NCI-H2227 (cell line): ENCODE results near the gene NIPAL1.

ENCODE experiments used
- DNase-seq: peaks from one replicate; lab custom pipeline; 2025; ENCODE audit not compliant: unreplicated experiment; lab: John Stamatoyannopoulos, UW

NIPAL1 gene

DNA sequence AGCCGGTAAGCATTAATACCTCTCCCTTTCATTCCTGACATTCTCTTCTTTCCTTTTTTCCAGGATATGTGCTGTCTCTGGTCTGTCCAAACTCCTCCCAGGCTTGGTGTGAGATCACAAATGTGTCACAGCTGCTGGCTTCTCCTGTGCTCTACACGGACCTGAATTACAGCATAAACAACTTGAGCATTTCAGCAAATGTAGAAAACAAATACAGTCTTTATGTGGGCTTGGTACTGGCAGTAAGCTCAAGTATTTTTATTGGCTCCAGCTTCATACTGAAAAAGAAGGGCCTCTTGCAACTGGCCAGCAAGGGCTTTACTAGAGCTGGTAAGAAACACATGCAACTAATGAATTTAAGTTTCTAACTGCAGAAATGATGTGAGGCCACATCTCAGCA, 8.4 kb downstream of the NIPAL1 start:
- no peak for DNase-seq

DNA sequence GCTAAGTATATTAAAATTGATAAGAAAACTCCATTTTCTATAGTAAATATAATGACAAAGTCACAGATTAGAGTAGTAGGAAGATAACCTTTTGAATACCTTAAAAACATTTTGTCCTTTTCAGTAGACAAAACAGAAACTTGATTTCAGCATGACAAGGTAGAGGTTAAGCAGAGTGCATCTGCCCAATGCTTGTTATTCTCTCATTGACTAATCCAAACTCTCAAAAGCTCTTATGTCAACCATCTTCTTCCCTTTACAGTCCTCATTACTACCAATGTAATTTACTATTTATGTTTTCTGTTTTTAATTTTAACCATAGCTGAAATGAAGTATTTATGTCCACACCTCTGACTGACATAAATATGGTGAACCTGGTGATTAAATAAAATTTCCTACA, 11.1 kb downstream of the NIPAL1 start:
- DNase-seq, result no peak

DNA sequence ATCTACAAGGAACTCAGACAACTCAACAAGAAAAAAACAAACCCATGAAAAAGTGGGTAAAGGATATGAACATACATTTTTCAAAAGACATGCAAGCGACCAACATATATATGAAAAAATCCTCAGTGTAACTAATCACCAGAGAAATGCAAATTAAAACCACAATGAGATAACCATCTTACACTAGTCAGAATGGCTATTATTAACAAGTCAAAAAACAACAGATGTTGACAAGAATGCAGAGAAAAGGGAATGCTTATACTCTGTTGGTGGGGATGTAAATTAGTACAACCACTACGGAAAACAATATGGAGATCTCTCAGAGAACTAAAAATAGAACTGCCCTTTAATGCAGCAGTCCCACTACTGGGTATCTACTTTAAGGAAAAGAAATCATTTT, 12.1 kb downstream of the NIPAL1 start:
- no peak for DNase-seq

DNA sequence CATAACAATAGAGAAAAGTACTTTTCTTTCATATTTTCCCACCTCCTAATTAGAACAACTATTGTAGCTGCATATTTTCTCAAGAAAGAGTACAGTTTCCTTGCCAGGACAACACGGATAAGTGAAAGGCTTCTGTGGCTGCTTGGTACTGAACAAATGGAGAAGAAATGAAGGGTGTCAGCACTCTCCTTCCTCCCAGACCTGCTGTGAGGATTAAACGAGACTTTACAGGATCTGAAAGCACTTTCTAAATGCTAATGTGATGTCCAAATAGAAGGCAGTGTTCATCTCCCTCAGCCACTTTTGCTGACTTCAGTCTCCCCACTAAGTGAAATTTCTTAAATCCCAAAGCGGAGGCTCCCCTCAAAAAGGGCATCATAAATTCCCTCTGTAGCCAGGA, 13.9 kb downstream of the NIPAL1 start:
- no peak for DNase-seq

DNA sequence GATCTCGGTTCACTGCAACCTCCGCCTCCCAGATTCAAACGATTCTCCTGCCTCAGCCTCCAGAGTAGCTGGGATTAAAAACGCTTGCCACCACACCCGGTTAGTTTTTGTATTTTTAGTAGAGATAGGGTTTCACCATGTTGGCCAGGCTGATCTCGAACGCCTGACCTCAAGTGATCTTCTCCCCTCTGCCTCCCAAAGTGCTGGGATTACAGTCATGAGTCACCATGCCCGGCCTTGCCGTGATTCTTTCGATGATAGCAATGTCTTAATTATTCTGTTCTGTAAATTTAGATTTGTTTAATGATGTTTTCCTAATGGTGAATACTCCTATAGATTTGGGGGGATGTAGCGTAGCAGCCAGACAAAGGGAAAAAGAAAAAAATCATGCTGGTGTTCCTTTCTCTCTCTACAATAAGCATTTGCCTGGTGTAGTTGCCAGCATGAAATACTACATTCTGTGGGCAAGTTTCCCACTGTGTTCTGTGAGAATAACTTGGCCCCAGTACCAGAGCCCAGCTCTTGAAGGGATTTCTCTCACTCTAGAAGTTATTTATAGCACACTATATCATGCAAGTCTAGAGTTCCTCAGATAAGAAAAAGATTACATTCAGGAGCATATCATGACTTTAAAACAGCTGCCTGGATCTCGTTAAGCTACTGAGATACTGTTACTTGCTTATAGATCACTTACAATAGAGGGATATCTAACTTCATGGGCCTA, 15.4 kb downstream of the NIPAL1 start:
- DNase-seq, result no peak

DNA sequence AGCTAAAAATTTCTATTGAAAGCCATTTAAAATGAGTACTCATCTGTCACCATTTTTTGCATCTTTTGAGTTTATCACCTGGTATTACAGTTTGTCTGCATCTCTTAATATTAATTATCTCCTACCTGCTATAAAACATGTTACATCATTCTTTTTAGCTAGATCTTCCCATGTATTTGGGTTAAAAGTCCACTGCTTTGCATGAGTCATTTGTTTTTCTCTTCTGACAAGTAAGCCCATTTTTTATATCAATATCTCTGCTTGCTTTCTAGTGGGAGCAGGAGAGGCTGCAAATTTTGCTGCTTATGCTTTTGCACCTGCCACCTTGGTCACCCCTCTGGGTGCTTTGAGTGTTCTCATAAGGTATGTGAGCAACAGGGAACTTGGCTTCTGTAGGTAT, 16.1 kb downstream of the NIPAL1 start:
- no peak for DNase-seq

DNA sequence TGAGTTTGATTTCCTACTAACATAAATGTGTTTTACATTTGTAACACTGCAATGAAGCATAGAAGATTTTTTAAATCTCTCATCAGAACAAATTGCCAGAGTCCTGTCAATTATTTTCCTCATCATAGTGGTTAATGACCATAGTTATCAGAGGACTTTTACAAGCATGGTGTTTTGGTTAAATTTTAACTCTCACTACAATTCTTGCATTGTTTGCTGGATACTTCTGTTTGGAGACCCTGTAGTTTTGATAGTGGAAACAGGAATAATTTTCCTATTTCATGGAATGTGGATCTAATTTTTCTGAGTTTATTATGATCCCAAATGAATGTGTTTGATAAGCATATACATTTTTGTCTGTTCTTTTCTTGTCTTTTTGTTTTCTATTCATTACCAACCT, 16.8 kb downstream of the NIPAL1 start:
- no peak for DNase-seq

DNA sequence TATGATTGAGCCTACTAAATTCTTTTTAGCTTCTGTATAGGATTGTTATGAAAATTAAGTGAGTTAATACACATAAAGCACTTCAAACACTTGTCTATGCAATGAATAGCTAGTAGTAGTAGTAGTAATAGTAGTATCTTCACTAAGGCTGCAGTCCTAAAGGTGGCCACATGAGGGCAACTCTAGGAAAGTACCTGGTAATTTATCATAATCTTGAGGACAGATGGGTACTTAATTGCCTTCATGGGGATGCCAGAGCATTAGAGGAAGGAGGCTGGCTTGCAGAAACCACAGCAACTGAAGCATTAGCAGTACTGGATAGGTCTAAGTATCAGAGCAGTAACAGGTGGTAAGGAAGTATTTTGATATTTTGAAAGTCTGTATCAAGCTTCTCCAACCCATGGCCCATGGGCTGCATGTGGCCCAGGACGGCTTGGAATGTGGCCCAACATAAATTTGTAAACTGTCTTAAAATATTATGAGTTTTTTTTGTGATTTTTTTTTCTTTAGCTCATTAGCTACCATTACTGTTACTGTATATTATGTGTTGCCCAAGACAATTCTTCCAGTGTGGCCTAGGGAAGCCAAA, 17.3 kb downstream of the NIPAL1 start:
- DNase-seq, result peak; percentile 23

DNA sequence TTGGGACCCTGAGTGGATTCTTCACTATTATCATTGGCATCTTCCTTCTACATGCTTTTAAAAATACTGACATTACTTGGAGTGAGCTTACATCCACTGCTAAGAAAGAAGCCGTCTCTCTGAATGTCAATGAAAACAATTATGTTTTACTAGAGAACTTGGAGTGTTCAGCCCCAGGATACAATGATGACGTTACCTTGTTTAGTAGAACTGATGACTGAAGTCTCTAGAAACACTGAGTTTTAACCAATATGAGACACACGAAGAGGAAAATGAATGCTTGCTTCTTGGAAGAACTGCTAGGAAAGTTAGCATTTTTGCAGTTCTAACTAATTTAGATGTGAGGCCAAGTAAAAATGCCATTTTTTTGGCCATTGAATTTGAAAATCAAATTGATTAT, 19.4 kb downstream of the NIPAL1 start:
- DNase-seq, result no peak

DNA sequence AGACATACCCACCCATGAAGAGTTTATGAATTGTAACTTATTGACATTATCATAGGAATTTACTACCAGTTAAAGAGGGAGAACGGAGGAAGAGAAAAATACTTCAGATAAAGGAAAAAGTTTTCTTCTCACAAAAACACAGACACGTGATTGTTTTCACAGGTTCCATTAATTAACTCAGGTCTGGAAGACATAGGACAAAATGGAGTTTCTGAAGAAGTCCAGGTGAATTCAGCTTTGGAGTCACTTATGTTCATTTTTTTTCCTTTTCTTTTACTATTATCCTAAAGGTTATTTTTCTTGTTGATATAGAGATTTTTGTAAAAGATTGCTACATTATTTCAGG, 20.5 kb downstream of the NIPAL1 start:
- DNase-seq, result no peak

DNA sequence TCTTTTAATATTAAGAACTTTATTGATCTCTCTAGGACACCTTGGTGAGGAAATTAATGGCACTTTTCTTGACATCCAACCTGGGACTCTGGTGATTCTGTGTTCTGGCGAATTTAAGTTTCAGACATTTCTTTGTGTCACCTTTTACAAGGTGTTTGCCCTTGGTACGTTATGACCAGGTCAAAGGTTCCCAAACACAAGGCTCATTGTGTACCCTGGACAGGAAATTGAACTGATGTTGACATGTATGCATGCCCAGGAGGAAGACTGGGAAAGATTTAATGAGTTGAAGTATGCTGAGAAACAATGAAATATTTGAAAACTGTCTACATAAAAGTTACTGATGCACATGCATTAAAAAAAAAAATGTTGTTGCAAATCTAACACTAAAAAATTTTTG, 22.1 kb downstream of the NIPAL1 start:
- DNase-seq, result no peak

DNA sequence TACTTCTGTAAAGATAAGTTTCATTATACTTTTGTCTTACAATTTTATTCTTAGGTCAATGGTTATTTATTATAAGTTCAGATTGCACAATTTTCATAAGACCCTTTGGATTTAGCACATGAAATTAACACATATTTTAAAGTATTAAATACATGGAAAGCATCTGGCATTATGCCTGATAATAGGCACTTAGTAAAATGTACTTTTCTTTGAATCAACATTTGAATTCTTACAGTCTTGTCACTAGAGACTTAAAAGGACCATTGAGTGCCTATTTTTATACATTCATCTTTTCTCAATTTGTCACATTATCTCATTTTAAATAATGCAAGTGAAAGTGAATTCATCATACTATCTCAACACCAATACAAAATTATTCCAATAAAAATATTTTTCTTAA, 23.0 kb downstream of the NIPAL1 start:
- no peak for DNase-seq

DNA sequence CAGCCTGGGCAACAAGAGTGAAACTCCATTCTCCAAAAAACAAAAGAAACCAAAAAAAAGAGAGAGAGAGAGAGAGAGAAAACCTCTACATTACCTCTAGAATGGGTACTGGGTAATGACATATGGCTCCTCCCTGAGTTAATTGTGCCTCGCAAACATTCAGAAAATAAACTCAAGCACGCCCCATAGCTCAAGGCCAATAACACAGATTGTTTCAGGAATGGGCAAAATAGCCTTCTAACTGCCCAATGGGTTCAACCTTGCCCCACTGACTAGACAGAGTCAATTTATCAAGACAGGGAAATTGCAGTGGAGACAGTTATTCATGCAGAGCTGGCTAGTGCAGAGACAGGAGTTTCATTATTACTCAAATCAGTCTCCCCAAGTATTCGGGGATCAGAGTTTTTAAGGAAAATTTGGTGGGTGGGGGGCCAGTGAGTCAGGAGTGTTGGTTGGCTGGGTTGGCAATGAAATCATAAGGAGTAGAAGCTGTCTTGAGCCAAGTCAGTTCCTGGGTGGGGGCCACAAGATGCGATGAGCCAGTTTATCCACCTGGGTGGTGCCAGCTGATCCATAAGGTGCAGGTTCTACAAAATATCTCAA, 25.1 kb downstream of the NIPAL1 start:
- no peak for DNase-seq

DNA sequence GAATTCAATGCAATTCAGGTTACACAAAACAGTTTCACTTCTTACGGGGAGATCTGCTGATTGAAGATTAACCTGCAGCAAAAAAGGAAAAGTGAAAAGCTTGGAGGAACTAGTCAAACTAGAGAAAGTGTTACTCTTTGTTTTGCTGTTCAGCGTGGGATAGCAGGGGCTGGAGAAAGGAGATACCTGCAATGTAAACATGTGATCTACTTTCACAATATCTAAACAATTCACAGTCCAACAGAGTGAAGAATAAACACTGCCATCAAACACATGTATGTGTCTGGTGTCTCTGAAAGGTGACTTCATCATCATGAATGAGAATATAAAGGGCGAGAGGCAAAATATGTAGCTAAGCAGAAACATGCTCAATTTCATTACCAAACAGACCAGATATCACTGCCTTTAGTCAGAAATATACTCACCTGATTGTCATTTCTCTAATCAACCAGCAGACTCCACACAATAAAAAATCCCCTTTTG, 26.4 kb downstream of the NIPAL1 start:
- no peak for DNase-seq

DNA sequence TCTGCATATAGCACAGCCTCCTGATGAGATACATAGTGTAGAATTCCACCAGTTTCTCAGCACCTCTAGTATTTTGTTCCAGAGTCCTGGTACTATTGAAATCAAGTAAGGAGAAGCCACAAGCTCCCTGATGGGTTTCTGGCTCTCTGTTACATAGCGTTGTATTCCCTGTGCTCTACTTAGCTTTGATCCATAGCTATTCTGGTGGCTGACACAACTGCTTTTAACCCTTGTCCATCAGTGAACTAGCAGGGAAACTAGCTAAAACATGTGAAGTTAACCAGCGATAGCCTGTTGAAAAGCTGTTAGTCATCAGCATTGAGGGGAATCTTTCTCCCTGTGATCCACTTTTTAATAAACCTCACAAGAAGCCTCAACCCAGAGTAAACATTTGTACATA, 26.9 kb downstream of the NIPAL1 start:
- no peak for DNase-seq

DNA sequence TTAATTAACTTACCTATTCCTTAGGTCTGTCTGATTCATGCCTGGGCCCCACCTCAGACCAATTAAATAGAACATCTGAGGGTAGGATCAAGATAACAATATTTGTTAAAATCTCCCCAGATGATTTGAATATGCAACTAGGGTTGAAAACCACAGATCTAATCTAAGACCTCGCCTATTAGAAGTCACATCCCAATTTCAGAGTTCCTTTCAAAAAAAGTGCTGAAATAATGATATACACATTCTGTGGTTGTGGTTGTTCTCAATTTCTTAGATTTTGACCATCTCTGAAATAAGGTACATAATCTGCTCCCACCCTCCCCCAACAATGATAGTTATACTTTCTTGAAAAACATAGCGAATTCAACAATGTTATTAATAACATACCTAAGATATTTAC, 27.7 kb downstream of the NIPAL1 start:
- DNase-seq, result no peak

DNA sequence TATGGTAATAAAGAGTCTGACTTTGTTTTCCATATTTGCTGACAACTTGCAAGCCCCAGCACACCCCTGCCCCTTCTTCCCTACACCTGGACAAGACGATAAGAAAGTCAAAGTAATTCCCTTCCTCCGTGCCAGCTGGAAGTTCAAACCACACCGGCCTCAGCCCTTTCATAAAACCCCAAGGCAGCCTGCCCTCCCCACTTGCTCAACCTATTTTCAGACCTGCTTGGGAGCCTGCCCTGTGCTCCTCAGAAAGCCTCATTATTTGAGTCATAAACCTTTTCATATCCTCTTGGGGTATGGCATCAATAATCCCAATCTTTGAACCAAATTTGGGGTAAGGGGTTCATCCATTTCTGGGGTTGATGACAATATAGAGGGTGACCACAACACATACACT, 29.5 kb downstream of the NIPAL1 start:
- DNase-seq, result no peak

DNA sequence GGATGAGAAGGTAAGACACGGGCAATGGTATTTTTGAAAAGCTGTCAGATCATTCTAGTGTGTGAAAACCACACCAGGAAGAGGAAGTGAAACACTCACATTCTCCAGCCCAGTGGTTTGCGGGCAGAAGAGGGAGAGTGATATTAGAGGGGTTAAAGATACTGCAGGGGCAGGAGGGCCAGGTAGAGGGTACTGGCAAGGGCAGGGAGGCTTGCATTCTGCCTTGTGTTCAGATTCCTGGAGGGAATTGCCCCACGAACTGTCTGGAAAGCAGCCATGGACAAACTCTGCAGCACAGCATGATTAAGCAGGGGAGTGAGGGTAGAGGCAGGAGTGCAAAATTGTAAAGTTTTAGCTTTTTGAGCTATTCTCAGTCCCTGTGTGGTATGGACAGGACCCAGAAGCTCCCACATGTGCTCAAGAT, 30.9 kb downstream of the NIPAL1 start:
- no peak for DNase-seq

DNA sequence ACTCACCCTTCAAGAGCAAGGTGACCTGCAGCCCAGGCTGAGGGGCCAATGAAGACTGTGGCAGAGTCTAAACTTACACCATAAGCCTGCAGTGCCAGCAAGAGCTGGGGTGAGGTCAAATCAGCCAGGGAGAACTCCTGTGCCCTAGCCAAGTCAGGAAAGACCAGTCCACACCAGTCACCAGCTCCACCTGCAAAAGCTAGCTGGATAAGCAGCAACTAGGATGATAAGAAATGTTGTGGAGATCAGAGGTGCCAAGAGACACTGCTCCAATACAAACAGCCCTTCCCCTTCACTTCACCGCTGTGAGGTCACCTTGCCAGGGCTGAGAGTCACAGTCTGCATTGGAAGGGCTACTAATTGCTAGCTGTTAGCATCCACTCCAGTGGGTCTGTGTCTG, 31.3 kb downstream of the NIPAL1 start:
- no peak for DNase-seq

DNA sequence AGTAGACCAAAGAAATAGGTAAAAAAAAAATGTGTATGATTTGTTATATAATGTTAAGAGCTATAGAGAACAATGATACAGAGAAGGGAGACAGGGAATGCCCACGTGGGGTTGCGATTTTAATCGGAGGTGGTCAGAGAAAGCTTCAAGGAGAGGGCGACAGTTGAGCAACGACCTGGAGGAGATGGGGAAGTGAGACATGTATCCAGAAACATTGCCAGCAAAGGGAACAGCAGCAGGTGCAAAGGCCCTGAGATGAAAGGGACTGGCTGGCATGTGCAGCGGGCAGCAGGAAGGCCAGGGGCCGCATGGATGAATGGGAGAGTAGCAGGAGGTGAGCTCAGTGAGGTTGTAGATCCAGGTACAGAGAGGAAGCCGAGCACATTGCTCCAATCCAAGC, 32.9 kb downstream of the NIPAL1 start:
- no peak for DNase-seq

DNA sequence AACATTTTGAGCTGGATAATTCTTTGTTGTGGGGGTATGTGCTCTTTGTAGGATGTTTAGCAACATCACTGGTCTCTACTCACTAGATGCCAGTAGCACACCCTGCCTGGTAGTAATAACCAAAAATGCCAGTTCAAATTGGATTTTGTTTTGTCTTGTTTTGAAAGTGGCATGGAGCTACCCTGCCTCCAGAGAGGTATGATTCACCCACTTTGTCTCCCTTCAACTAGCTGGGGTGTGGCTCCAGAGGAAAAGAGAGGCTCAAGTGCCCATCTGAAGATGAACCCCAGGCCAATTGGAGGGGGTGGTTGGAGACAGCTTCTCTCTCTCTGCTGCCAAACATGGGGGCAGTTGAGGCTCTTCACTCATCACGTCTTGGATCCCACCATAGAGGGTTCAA, 34.5 kb downstream of the NIPAL1 start:
- no peak for DNase-seq

DNA sequence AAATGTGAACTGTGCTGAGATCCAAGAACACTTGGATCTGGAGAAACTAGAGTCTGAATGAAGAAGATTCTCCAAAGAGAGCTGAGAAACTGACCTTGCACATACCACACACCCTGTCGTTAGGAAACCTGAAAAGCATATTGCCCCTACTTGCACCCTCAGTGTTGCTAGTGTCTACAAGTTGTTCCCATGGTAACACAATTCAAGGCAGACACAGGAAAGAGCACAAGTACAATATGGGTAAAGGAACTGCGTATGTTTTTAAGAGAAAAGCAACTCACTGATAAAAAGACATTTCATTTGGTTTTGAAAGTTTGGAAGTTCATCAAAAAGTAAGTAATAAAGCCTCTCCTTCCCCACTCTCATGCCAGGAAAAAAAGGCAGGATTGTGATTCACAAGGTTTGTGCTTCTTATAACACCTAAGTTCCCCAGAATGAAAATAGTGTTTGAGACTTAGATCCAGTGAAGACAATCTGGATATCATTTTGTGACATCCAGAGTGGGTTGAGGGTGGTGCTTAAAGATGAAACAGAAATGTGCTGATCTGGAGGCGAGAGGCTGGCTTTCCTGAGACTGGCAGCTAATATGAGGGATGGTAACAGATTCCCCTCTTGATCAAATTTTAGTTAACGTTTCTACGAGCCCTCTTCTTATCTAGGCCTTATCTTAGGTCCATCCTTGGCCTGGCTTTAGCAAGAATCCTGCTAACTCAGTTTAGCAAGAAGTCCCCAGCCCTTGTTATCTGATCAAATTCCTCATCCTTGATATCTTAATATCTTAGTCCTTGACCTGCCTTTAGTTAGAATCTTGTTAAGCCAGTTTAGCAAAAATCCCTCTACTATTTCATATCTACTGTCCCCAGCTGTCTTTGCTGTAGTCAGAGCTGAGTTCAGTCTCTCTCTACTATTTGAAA, 42.3 kb downstream of the NIPAL1 start:
- no peak for DNase-seq
